Measurements from ENCODE around the gene L1TD1. TPM values are rescaled to one million over a fixed set of nuclear protein-coding genes. Genes with fewer than 3 reads are reported as not detected.

The L1TD1 gene, protein sequence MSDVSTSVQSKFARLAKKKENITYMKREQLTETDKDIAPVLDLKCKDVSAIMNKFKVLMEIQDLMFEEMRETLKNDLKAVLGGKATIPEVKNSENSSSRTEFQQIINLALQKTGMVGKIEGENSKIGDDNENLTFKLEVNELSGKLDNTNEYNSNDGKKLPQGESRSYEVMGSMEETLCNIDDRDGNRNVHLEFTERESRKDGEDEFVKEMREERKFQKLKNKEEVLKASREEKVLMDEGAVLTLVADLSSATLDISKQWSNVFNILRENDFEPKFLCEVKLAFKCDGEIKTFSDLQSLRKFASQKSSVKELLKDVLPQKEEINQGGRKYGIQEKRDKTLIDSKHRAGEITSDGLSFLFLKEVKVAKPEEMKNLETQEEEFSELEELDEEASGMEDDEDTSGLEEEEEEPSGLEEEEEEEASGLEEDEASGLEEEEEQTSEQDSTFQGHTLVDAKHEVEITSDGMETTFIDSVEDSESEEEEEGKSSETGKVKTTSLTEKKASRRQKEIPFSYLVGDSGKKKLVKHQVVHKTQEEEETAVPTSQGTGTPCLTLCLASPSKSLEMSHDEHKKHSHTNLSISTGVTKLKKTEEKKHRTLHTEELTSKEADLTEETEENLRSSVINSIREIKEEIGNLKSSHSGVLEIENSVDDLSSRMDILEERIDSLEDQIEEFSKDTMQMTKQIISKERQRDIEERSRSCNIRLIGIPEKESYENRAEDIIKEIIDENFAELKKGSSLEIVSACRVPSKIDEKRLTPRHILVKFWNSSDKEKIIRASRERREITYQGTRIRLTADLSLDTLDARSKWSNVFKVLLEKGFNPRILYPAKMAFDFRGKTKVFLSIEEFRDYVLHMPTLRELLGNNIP
- 0.15 TPM in 1 of 2 replicates, not detected in the other for total RNA-seq
- 0.14 TPM for total RNA-seq (2013)
- polyA plus RNA-seq, result 0.09 and 0.12 TPM in 2 replicates
- polyA minus RNA-seq, result 0.14 TPM in 1 of 2 replicates, not detected in the other

DNA sequence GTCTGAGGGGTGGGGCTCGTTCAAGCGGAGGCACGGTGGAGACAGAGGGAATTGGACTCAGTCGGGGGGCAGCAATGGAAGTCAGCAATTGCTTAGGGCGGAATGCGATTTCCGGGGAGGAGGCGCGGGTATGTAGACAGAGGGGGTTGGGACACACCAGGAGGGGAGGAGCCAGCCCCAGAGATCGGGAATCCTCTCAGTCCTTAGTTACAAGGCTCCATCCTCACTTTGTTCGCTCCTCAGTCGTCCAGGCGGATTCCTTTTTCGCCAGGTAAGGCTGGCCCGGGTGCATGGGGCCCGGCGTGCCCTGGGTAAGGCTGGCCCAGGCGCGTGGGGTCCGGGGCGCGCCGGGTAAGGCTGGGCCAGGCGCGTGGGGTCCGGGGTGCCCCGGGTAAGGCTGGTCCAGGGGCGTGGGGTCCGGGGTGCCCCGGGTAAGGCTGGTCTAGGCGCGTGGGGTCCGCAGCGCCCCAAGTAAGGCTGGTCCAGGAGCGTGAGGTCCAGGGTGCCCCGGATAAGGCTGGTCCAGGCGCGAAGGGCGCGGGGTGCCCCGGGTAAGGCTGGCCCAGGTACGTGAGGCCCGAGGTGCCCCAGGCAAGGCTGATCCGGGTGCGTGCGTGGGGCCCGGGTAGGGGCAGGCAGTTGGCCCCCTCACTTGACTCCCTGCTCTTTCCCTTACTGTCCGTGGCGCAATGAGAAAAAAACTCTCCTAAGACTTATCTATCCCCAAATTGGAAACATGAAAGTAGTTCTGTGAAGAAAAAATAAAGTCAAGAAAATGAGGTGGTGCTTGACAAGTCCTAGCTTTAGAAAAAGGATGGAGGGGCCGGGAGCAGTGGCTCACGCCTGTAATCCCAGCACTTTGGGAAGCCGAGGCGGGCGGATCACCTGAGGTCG lies at the start of gene L1TD1:
Gene L1TD1 (plus strand): TSS at position 199 of the 894 bp plus-strand sequence. CDS start 11,780 bp downstream, outside the sequence.
- H4K20me1 ChIP-seq (ENCODE audit: control insufficient read depth, insufficient read depth, low read length, poor library complexity, severe bottlenecking), result no peaks in the 10 kb centered on the region
- DNase-seq (no peak), ATAC-seq (ENCODE audit: low read depth) (no peak)
- H3K27ac ChIP-seq (ENCODE audit: low read length in 2 of 2), result no peak within 1 kb of the TSS
- Mint-ChIP-seq H3K4me3 (no peak within 1 kb of the TSS), H3K27ac (no peak within 1 kb of the TSS), H3K27me3 (peaks cover 28% of the 10 kb centered on the region), H3K4me1 (no peaks in the 10 kb centered on the region), H3K9me3 (ENCODE audit: insufficient read depth) (no peaks in the 10 kb centered on the region)
- H3K4me2 ChIP-seq (replicated peaks; ENCODE audit: low read depth, low read length, poor library complexity, severe bottlenecking), result peak within 1 kb of the TSS; percentile 15
- H2AFZ ChIP-seq (ENCODE audit: insufficient read depth, low read depth, low read length, poor library complexity, severe bottlenecking), result peak within 1 kb of the TSS; percentile 49
- ChIA-PET POLR2A (no interaction called here), CTCF (no interaction called here)
- H3K36me3 ChIP-seq (replicated peaks in 1 of 2; ENCODE audit: control extremely low read depth in 1 of 2, control insufficient read depth in 1 of 2, extremely low read depth in 1 of 2, insufficient read depth in 2 of 2, low read length in 1 of 2), result no peaks in the 10 kb centered on the region
- H3K27me3 ChIP-seq (replicated peaks in 1 of 4; ENCODE audit: control extremely low read depth in 1 of 4, control insufficient read depth in 3 of 4, insufficient read depth in 4 of 4, low read length in 3 of 4), result peaks cover 0 to 15% (median 2%) of the 10 kb centered on the region in 4 experiments
- H3K4me3 ChIP-seq (ENCODE audit: control extremely low read depth in 1 of 5, extremely low read depth in 1 of 5, insufficient read depth in 1 of 5, low read depth in 2 of 5, low read length in 4 of 5), result peak within 1 kb of the TSS in 2 of 5 experiments; percentile 18 to 31
- no peaks in the 10 kb centered on the region for H3K4me1 ChIP-seq (ENCODE audit: control insufficient read depth in 2 of 2, insufficient read depth in 2 of 2, low read length in 2 of 2)
- intact Hi-C loops (cut with micrococcal nuclease), result no loop called here
- TF ChIP-seq, protein P1, sequence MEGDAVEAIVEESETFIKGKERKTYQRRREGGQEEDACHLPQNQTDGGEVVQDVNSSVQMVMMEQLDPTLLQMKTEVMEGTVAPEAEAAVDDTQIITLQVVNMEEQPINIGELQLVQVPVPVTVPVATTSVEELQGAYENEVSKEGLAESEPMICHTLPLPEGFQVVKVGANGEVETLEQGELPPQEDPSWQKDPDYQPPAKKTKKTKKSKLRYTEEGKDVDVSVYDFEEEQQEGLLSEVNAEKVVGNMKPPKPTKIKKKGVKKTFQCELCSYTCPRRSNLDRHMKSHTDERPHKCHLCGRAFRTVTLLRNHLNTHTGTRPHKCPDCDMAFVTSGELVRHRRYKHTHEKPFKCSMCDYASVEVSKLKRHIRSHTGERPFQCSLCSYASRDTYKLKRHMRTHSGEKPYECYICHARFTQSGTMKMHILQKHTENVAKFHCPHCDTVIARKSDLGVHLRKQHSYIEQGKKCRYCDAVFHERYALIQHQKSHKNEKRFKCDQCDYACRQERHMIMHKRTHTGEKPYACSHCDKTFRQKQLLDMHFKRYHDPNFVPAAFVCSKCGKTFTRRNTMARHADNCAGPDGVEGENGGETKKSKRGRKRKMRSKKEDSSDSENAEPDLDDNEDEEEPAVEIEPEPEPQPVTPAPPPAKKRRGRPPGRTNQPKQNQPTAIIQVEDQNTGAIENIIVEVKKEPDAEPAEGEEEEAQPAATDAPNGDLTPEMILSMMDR (IDR thresholded peaks at IDR 0.05), result no peak
- TF ChIP-seq EZH2 (IDR thresholded peaks at IDR 0.05; ENCODE audit: borderline replicate concordance, insufficient read depth, low read depth, low read length, poor library complexity, severe bottlenecking), result no peak
- no peaks in the 10 kb centered on the region for H3K79me2 ChIP-seq (ENCODE audit: control insufficient read depth, insufficient read depth, low read length)
- WGBS (ENCODE audit: insufficient coverage), result 16% methylated on average over 50 of the region's 55 CpGs
- peaks cover 0 to 15% (median 0%) of the 10 kb centered on the region in 3 donors for H3K9me3 ChIP-seq (ENCODE audit: control extremely low read depth in 1 of 3, control insufficient read depth in 2 of 3, insufficient read depth in 1 of 3, low read length in 2 of 3)
- H3K9ac ChIP-seq (ENCODE audit: low read length), result peak within 1 kb of the TSS; percentile 19

Data from B cell (primary cell).